Measurements from ENCODE around the gene CTNNA1. TPM values are rescaled to one million over a fixed set of nuclear protein-coding genes. Genes with fewer than 3 reads are reported as not detected.

Gene CTNNA1
- total RNA-seq, 1 donor from 2014 or later, result 116 TPM

DNA sequence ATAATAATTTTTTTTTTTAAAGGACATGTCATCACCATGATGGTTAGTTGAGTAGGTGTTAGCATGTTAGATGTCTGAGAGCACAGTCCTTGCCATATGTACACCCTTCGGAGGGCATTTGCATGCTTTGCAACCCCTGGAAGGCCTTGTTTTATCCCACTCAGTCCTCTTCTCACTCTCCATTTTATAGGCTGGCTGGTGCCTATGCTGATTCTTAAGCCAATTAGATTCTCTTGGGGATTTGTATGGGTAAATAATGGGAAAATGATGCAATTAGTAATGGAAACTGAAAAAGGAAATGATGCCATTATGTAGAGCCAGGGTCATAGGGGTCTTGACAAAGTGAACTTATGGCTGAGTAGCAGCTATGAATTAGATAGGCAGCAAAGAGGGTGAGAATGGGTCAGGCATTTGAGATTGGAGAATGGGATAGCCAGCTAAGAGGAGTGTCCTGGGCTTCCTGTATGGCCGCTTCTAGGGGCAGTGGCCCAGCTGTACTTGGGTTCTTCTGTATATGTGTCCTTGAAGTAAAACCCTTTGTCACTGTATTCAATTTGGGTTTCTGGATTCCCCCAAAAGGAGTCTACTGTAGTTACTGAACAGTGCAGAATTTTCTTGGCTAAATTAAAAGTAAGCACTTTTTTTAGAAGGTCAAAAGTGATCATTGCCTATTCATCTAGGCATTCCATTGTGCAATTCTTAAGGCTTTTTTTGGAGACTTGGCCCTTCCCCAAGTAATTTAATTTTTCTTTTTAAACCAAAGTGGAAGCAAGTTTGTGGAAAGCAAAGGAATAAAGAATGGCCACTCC, 90.3 kb downstream of the CTNNA1 start:
- ATAC-seq, result no peak
- DNase-seq (ENCODE audit: low spot score), result no peak

DNA sequence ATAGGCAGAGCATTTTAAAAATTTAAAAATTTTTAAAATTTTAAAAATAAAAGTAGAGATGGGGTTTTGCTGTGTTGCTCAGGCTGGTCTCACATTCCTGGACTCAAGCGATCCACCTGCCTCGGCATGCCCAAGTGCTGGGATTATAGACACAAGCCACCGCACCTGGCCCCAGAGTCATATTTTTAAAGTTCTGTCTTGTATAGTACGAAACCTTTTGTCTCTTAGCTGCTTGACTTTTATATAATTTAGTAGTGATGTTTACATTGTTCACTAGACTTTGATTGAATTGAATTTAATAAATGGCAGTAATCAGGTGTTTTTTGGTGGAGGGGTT, 90.9 kb downstream of the CTNNA1 start:
- no peak for ATAC-seq
- DNase-seq (ENCODE audit: low spot score), result no peak

DNA sequence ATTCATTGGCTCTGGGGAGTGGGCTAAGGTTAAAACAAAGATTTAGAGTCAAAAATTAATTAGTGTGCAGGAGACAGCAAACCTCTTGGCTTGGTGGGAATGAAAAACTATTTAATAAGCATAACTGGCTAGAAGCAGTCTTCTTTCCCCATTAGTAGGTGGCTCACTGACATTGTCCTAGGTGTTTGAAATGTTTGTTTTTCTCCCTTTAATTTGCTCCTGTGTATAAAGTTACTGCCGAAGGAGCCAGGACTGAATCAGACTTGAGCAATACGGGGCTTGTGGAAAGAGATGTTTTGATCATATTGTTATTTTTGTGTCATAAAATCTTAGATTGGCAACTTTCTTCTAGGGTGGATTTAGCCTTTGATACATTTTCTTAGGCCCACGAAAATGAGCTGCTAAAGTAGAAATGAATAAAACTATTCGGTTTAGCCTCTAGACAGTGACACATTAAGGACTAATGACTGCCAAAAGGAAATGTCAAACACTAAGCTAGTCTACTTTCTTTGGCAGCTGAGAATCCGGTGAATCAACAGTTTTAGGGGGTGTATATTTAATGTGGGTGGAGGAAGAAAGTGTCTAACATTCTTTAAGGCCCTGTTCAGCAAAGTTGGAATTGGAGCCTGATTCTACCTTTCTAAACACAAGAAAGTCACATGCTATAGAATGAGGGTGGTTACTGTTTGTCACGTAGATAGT, 91.7 kb downstream of the CTNNA1 start:
- ATAC-seq (no peak), DNase-seq (ENCODE audit: low spot score) (no peak)

DNA sequence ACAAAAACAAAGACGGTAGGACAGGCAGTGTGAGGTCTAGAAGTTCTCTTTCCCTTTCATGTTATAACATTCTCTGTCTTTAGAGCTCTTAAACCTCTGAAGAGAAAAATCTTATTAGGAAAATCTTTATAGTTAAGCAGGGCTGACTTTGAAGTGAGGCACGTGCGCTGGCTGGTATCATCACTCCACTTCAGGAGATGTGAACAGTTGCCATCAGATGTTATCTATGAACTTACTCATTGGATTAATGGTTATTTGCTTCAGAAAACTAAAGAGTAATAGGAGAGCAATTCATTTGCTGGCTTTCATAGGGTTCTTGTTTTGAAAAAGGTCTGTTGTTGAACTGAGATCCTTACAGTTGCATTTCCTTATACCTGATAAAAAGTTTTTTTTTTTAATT, 96.2 kb downstream of the CTNNA1 start:
- ATAC-seq (peak; percentile 31), DNase-seq (ENCODE audit: low spot score) (no peak)

DNA sequence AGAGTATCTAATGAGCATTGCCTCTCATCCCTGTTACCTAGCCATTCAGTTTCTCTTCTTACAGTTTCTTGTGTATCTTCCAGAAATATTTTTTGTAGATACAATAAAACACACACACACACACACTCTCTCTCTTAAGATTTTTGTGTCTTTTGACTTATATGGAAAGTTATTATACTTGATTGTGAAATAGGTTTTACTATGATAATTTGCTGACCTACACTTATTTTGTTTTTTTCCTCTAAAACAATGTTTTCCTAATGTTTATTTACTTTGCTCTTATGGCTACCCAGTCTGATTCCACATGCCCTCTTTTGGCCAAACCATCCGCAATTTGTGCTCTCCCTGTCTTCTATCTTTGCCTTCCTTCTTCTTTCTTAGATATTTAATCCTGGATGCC, 96.7 kb downstream of the CTNNA1 start:
- no peak for DNase-seq (ENCODE audit: low spot score)
- no peak for ATAC-seq

DNA sequence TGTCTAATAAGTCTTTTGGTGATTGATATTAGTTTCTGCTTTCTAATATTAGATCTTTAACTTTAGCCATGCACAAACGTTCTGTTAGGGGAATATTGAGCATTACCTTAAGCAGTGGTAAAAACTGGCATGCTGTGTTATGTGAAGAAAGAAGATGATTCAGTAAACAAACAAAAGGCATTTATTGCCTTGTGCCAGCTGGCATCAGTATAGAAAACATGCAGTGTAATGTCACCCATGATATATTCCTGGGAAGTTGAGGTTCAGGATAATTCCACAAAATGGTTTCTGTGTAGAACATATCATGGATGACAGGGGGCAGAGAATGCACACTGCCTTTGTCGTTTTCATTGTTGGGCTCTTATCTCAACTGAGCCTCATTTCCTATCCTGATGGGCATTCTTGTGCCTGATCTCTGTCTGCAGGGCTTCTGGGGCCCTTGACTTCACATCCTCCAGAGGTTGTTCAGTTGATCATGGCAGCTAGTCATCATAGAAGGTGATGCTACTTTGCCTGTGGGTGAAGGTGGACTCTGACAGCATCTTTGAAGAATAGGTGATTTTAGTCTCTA, 97.7 kb downstream of the CTNNA1 start:
- ATAC-seq (no peak), DNase-seq (ENCODE audit: low spot score) (no peak)

DNA sequence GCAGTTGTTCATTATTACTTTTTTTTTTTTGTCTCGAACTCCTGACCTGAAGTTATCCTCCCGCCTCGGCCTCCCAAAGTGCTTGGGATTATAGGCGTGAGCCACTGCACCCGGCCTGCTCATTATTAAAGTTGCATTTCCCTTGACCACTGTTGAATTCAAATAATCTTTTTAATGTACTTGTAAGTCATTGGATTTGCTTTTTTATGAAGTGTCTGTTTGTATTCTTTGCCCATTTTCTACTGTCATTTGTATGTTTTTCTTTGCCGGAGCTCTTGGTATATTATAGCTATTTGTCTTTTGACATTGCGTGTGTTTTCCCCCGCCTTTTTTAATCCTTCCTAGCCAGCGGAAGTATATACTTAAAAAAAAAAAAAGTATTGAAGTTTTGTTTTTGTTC, 99.9 kb downstream of the CTNNA1 start:
- no peak for DNase-seq (ENCODE audit: low spot score)

DNA sequence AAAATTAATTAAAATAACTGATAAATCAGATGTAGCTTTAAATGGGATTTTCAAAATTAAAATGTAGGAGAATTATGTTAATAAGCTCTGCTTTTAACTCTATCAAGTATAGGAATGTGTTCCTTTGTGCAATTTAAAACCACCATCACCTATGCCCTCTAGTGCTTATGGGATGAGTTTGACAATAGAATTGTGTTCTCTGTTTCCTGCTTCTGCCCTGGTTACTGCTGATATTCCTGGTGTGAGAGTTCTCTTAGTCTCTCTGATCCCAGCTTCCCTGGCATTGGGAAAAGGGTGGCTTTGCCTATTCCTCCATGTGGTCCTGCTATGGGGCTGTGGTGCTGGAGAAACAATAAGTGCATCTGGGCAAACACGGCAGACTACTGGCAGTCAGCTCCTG, 113.8 kb downstream of the CTNNA1 start:
- ATAC-seq, result no peak
- no peak for DNase-seq (ENCODE audit: low spot score)

More for the DNA sequence above, 99.9 kb downstream of the CTNNA1 start:
- ATAC-seq, result no peak

DNA sequence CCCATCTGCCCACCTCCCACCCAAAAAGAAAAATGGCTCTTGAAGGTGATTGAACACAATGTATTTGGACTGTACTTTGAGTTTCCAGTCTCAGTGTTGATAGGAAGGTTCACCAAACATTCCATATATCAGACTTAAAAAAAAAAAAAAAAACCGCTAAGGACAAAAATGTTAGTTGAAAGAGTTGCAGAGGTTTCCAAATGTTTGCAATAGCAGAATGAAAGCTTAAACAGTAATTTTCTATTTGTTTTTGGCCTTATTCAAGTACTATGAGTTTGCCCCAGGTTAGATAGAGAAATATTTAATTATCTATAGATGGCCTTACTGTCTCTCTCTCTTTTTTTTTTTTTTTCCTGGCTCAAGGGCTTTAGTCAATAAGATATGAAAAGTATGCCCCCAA, 115.8 kb downstream of the CTNNA1 start:
- DNase-seq (ENCODE audit: low spot score) (no peak), ATAC-seq (no peak)

DNA sequence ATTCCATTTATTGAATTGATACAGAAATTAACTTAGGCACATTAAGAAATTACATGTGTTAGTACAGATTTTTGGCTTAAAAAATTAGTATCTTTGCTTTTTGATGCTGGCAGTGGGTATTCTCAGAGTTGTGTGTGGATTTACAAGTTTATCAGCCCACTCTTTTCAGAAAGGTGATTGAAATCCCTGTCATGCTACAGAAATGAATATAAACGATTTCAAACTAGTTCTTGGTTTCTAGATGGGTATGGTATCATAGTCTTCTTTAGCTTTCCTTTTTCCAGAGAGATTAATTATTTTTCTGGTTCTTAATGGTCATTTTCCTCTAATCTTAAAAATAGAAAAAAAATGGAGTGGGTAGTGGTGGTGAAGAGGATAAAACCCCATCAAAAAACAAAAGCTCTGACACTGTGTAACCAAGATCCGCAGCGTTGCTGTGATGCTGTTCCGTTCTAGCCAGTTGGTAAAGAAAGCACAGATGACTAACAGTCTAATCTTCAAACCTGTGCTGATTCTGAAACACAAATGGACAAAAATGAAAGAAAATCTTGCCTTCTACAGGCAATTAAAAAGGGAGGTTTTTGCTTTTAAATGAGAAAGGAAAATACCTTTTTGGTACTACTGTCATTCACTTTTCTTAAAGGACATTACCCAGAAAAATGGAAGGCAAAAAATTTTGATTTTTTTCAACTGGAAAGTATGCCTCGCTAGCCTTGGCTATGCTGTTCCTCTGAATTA, 116.7 kb downstream of the CTNNA1 start:
- ATAC-seq (no peak), DNase-seq (ENCODE audit: low spot score) (no peak)

DNA sequence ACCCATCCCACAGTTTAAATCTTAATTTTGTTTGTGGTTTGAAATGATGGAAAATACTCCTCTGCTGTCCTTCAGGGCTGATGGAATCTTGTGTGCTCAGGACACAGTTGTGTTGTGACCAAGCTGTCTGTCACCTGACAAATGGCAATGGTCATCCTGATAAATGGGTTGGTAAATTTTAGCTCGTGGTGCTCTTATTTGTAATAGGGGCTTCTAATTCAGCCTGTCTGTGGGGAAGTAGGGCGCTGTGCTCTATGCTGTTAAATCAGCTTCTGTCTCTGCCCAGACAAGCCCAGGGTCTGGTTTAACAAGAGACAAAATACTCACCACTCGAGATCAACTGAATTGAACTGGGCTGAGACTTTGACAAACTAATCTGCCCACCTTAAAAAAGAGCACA, 117.4 kb downstream of the CTNNA1 start:
- no peak for ATAC-seq
- no peak for DNase-seq (ENCODE audit: low spot score)

DNA sequence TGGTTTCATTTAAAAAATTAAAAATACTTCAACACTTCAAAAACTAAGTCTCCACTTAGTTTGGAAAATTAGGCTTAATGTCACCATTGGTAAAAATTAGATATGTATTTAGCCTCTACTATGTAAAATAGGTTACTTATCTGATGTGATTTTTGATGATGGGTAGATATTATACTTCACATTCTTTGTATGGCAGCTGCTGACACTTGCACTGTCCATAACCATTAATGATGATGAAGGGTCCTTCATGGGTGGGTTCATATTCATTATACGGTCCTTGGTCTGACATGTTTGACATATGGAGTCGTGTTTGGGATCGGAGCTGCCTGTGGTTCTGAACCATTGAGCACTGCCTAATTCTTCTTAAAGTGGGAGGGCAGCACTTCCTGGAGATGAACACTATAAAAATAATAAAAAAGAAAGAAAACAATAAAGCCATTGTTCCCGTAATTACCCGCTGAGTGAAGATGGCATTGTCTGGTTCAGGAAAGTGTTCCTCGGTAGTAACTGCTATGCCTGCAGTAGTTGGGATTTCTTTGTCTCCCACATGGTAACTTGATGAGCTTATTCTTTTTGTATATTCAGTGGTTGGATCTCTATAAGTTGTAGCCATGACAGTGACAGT, 119.7 kb downstream of the CTNNA1 start:
- DNase-seq (ENCODE audit: low spot score), result no peak
- ATAC-seq, result no peak

DNA sequence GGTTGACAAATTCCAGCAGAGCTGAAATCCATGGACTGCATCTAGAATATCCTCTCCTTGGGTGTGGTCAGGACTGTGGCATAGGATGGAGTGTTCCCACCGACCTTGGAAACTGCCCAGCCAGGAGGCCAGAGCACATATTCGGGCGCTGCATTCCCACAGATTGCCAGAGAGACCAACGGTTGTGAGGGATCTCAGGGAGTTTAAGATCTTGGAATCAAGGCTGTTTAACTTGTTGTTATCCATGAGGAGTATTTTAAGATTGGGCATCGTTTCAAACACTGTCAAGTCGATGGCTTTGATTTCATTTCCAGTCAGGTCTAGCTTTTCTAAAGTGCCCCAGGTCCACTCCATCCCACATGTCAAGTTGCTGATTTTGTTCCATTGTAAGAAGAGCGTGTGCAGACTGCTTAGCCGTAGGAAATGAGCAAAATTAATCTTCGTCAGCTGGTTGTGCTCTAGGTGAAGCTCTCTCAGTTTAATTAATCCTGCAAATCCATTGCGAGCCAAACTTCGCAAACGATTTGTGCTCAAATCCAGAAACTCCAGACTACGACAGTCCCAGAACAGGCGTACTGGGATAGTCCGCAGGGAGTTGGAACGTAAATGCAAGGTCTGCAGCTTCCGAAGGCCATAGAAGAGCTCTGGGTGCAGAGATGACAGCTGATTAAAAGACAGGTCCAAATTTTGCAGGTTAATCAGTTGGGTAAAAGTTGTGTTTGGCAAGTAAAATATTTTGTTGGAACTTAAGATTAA, 120.4 kb downstream of the CTNNA1 start:
- DNase-seq (ENCODE audit: low spot score) (no peak), ATAC-seq (no peak)

DNA sequence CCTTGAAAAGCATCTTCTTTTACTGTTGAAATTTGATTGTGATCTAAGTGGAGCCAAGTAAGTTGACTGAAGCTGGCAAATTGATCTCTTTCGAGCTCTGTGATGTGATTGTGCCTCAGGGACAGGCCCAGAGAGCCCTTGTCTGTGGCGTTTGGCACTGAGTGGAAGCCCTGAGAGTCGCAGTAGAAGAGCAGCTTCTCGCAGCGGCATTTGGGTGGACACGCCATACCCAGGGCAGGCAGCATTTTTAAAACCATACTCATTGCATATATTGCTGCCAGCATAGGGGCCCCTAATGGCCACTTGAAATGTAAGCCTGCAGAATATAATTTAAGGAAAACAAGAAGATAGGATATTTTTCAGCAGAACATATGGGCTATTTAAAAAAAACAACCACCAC, 121.0 kb downstream of the CTNNA1 start:
- DNase-seq (ENCODE audit: low spot score), result no peak
- no peak for ATAC-seq

DNA sequence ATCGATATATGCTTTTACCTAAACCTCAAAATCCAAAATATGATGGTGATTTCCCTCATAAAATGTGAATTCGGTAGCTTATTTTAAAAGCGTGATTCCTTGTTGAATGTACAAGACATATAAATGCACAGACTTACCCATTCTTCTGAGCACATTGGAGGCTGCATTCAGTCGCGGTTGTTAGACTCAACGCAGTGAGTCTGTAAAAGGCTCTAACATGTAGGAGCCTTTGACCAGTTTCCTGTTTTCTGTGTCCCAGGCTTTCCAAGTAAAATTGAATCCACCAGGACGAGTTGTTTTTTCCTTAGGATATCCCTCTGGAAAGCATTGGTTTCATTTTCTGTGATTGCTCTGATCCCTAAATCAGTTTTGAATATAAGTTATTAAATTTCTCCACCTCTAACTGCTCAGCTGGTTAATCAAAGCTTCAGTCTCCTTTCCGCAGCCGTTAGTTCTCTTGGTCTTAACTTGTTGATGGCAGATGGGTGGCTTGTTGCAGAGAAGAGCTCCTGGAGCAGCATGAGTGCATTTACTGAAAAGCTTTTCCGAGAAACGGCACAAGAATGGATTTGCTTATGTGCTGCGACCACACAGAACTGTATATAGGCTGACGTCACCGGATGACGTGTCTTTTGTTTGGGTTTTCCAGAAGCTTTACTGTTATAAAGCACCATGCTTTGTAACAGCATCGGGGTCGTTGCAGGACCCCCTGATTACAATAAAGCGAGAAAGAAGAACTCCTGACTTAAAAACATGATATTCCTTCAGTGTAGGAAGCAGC, 121.7 kb downstream of the CTNNA1 start, which contains the start of gene LRRTM2:
TSS of gene LRRTM2 (minus strand) at position 565 of the 781 bp plus-strand sequence. CDS start at position 141, 424 bp downstream.
- DNase-seq (ENCODE audit: low spot score) (no peak), ATAC-seq (no peak)

DNA sequence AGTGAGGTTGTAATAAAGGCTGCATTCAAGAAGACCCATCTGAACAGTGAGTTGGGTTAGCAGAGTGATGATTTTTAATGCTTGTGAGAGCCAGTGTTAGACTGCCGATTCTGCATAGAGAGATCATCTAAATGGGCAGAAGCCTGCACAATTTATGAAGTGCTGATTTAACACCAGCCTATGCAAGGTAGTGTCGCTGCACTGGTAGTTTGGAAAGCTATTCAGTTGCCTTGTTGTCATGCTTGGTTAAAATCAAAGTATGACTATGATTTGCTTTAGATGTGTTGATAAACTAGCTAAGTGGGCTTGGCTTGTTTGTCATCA, 122.3 kb downstream of the CTNNA1 start:
- ATAC-seq (no peak), DNase-seq (ENCODE audit: low spot score) (no peak)

DNA sequence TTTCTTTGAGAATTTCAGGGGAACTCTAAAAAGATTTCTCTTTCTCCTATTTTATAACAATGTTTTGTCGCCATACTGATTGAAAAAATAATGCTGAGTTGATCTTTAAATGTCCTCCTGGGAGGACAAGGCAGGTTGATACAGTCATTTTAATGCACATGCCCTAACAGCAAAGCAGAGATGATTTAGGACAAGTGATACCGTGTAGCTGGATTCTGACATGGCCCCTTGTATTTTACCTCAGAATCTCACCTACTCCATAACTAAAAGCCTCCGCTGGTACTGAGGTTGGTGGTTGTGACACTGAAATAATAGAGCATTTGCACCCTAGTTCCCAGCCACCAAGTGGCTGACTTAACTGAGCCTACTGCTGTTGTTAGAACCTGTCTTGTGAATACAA, 122.7 kb downstream of the CTNNA1 start:
- no peak for ATAC-seq

DNA sequence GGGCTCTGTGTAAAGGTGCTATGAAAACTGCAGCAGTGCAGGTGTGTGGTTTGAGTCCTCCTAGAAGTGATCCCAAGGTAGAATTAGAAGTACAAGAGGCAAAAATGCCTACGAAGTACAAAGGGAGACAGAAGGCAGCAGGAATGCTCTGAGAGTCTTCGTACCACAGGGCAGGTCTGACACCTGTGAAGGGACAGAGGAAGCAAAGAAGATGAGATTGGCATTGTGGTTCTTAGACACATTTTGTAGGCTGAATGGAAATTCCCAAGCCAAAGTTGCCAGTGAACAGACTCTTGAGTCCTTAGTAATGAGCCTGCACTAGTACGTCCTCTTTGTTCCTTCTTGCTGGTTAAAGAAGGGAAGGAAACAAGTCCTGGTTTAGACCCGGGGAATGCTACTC, 123.6 kb downstream of the CTNNA1 start:
- no peak for ATAC-seq

More for the DNA sequence above, 122.7 kb downstream of the CTNNA1 start:
- no peak for DNase-seq (ENCODE audit: low spot score)

DNA sequence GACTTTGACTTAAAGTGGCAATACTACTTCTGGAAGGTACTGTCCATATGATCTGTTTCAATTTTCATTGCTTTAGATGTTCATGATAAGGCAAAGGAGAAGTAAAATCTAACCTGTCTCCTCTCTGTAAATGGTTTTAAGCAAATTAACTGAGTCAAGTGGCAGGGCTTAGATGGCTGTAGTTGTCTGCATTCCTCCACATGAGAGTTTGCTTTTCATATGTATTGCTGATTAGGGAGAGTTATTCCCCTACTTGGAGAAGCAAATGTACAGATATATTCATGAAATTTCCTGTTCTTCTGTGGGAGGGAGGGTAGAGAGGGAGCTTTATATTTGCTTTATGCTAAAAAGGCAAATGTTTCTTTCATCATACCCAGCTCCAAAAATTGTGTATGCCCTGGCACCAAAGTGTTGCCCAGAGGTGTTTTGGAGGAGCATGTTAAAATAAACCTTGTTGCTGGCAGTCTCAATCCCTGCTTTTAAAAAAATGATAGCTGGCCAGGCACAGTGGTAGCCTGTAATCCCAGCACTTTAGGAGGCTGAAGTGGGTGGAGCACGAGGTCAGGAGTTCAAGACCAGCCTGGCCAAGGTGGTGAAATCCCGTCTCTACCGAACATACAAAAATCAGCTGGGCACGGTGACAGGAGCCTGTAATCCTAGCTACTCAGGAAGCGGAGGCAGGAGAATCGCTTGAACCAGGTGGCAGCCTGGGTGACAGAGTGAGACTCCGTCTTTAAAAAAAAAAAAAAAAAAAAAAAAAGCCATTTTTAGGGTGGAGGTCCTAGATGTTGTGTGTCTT, 125.4 kb downstream of the CTNNA1 start:
- ATAC-seq (peak; percentile 47), DNase-seq (ENCODE audit: low spot score) (no peak)

More for the DNA sequence above, 123.6 kb downstream of the CTNNA1 start:
- no peak for DNase-seq (ENCODE audit: low spot score)
